Measurements from ENCODE around the gene FAM174B.

The FAM174B gene

GRCh38 chr15:92599394-92599970 lies 56.1 kb downstream of the FAM174B start:
- no peak for DNase-seq

GRCh38 chr15:92597548-92597947 lies 58.0 kb downstream of the FAM174B start:
- no peak for DNase-seq

- no peak for DNase-seq
Observed at GRCh38 chr15:92596623-92597022, 59.0 kb downstream of the FAM174B start.

GRCh38 chr15:92595506-92596381 lies 59.8 kb downstream of the FAM174B start:
- no peak for DNase-seq

GRCh38 chr15:92591275-92591674 lies 64.3 kb downstream of the FAM174B start:
- DNase-seq = no peak

- no peak for DNase-seq
Observed at GRCh38 chr15:92586966-92587365, 68.6 kb downstream of the FAM174B start.

GRCh38 chr15:92586383-92586942 lies 69.1 kb downstream of the FAM174B start:
- no peak for DNase-seq

GRCh38 chr15:92584105-92584504 lies 71.5 kb downstream of the FAM174B start:
- no peak for DNase-seq

GRCh38 chr15:92583096-92584034 lies 72.2 kb downstream of the FAM174B start:
- no peak for DNase-seq

GRCh38 chr15:92582206-92582605 lies 73.4 kb downstream of the FAM174B start:
- DNase-seq = no peak

GRCh38 chr15:92580933-92581445 lies 74.6 kb downstream of the FAM174B start:
- no peak for DNase-seq

- no peak for DNase-seq
Observed at GRCh38 chr15:92580521-92580920, 75.1 kb downstream of the FAM174B start.

- no peak for DNase-seq
Observed at GRCh38 chr15:92579931-92580470, 75.6 kb downstream of the FAM174B start.

- no peak for DNase-seq
Observed at GRCh38 chr15:92579486-92579885, 76.1 kb downstream of the FAM174B start.

GRCh38 chr15:92578096-92578835 lies 77.3 kb downstream of the FAM174B start:
- DNase-seq = no peak

- DNase-seq = no peak
Observed at GRCh38 chr15:92576597-92577200, 78.9 kb downstream of the FAM174B start.

GRCh38 chr15:92574566-92574965 lies 81.0 kb downstream of the FAM174B start:
- DNase-seq = no peak

GRCh38 chr15:92574161-92574560 lies 81.4 kb downstream of the FAM174B start:
- no peak for DNase-seq

GRCh38 chr15:92571824-92572223 lies 83.8 kb downstream of the FAM174B start:
- DNase-seq = no peak

- DNase-seq = no peak
Observed at GRCh38 chr15:92570391-92570790, 85.2 kb downstream of the FAM174B start.

GRCh38 chr15:92569778-92570177 lies 85.8 kb downstream of the FAM174B start:
- DNase-seq = no peak
